Neural cell (in vitro differentiated cells): Measurements from ENCODE around the gene SPP2. TPM values are rescaled to one million over a fixed set of nuclear protein-coding genes. Genes with fewer than 3 reads are reported as not detected.

Source experiments
- H2AFZ ChIP-seq: fragments of 200-600, 300-800 bp; sonication (generic), shearing (Covaris generic); 2 replicates; pipeline ENCODE4 v1.6.0; 2014; ENCODE audit warnings: low read depth, mild to moderate bottlenecking, antibody characterized with exemption, low read length, moderate library complexity
- H3F3A ChIP-seq: fragments of 200-600 bp; shearing (Covaris generic); 2 replicates; pipeline ENCODE4 v1.6.1; 2016; ENCODE audit warnings: mild to moderate bottlenecking, moderate library complexity, mixed read lengths, antibody characterized with exemption, low read length; ENCODE audit not compliant: insufficient read depth, poor library complexity, severe bottlenecking
- H3K27ac ChIP-seq: fragments of 200-600, 300-800 bp; sonication (generic), shearing (Covaris generic); 2 replicates; pipeline ENCODE4 v1.5.1; 2014; ENCODE audit warnings: mild to moderate bottlenecking, low read length, moderate library complexity
- H3K27me3 ChIP-seq: fragments of 300-800, 200-600 bp; sonication (generic), shearing (Covaris generic); 2 replicates; pipeline ENCODE4 v1.6.0; 2014; ENCODE audit warnings: mild to moderate bottlenecking, low read depth, low read length, moderate library complexity; ENCODE audit not compliant: insufficient read depth
- H3K36me3 ChIP-seq: fragments of 300-800, 200-600 bp; sonication (generic), shearing (Covaris generic); 2 replicates; pipeline ENCODE4 v1.5.1; 2014; ENCODE audit warnings: mild to moderate bottlenecking, antibody characterized with exemption, low read length, moderate library complexity; ENCODE audit not compliant: insufficient read depth
- H3K4me2 ChIP-seq: fragments of 300-800, 200-600 bp; sonication (generic), shearing (Covaris generic); 2 replicates; pipeline ENCODE4 v1.6.0; 2014; ENCODE audit warnings: mild to moderate bottlenecking, low read length
- H3K4me3 ChIP-seq: fragments of 300-800, 200-600 bp; sonication (generic), shearing (Covaris generic); 2 replicates; pipeline ENCODE4 v1.5.1; 2014; ENCODE audit warnings: mild to moderate bottlenecking, low read length, moderate library complexity
- H3K79me2 ChIP-seq: fragments of 200-600 bp; shearing (Covaris generic); replicated peaks from 2 replicates; pipeline ENCODE4 v1.6.0; 2014; ENCODE audit warnings: mild to moderate bottlenecking, low read length, moderate library complexity; ENCODE audit not compliant: insufficient read depth
- H3K9ac ChIP-seq: fragments of 300-800, 200-600 bp; sonication (generic), shearing (Covaris generic); 2 replicates; pipeline ENCODE4 v1.6.1; 2016; ENCODE audit warnings: mild to moderate bottlenecking, low read length, mixed read lengths
- H3K9me2 ChIP-seq: fragments of 200-600 bp; shearing (Covaris generic); 2 replicates; pipeline ENCODE4 v1.6.1; 2016; ENCODE audit warnings: mild to moderate bottlenecking, low read length, mixed read lengths; ENCODE audit not compliant: insufficient read depth
- H3K9me3 ChIP-seq: fragments of 200-600, 300-800 bp; sonication (generic), shearing (Covaris generic); 2 replicates; pipeline ENCODE4 v1.6.1; 2016; ENCODE audit warnings: mild to moderate bottlenecking, mixed run types, low read length, moderate library complexity, mixed read lengths
- H4K20me1 ChIP-seq: fragments of 200-600 bp; shearing (Covaris generic); 2 replicates; pipeline ENCODE4 v1.6.1; 2016; ENCODE audit warnings: mild to moderate bottlenecking, mixed run types; ENCODE audit not compliant: insufficient read depth
- EP300 ChIP-seq: fragments of 450-650 bp; conservative IDR thresholded peaks from 2 replicates; pipeline ENCODE4 v1.6.1; 2014; ENCODE audit warnings: antibody characterized with exemption, mild to moderate bottlenecking, moderate library complexity; ENCODE audit not compliant: poor library complexity, severe bottlenecking
- EZH2 ChIP-seq: fragments of 200-600, 300-800 bp; shearing (Covaris generic), sonication (generic); IDR thresholded peaks from 2 replicates; pipeline ENCODE4 v1.6.1; 2014; ENCODE audit warnings: antibody characterized with exemption, low read length, borderline replicate concordance, mild to moderate bottlenecking; ENCODE audit not compliant: insufficient read depth, poor library complexity, severe bottlenecking
- MXI1 ChIP-seq: fragments of 450-650 bp; conservative IDR thresholded peaks from 2 replicates; pipeline ENCODE4 v1.6.1; 2014; ENCODE audit warnings: antibody characterized with exemption, mild to moderate bottlenecking; ENCODE audit not compliant: poor library complexity, severe bottlenecking
- POLR2AphosphoS5 ChIP-seq: IDR thresholded peaks from 2 replicates; pipeline ENCODE4 v1.6.1; 2012
- RAD21 ChIP-seq: fragments of 450-650 bp; conservative IDR thresholded peaks from 2 replicates; pipeline ENCODE4 v1.6.1; 2014; ENCODE audit warnings: antibody characterized with exemption, mild to moderate bottlenecking, moderate library complexity
- SMC3 ChIP-seq: fragments of 450-650 bp; conservative IDR thresholded peaks from 2 replicates; pipeline ENCODE4 v1.6.1; 2014; ENCODE audit warnings: antibody characterized with exemption, mild to moderate bottlenecking, moderate library complexity; ENCODE audit not compliant: poor library complexity
- TAF1 ChIP-seq: IDR thresholded peaks from 2 replicates; pipeline ENCODE4 v1.6.1; 2012; ENCODE audit warnings: low read depth
- polyA plus RNA-seq: library from polyadenylated mRNA; depleted of rRNA; stranded (reverse); fragments of >200 nt; gene quantifications from 2 replicates; pipeline ENCODE4 v1.2.3, GENCODE V29; 2014
- TF ChIP-seq, protein P1 (sequence below): IDR thresholded peaks from 2 replicates; pipeline ENCODE4 v1.6.1; 2012; ENCODE audit warnings: borderline replicate concordance
- TF ChIP-seq, protein P2 (sequence below): fragments of 450-650 bp; IDR thresholded peaks from 2 replicates; pipeline ENCODE4 v1.5.1; 2014; ENCODE audit warnings: antibody characterized with exemption, mild to moderate bottlenecking, moderate library complexity; ENCODE audit not compliant: poor library complexity, severe bottlenecking

The SPP2 gene
- polyA plus RNA-seq, 1 donor from 2014 or later, result not detected

DNA sequence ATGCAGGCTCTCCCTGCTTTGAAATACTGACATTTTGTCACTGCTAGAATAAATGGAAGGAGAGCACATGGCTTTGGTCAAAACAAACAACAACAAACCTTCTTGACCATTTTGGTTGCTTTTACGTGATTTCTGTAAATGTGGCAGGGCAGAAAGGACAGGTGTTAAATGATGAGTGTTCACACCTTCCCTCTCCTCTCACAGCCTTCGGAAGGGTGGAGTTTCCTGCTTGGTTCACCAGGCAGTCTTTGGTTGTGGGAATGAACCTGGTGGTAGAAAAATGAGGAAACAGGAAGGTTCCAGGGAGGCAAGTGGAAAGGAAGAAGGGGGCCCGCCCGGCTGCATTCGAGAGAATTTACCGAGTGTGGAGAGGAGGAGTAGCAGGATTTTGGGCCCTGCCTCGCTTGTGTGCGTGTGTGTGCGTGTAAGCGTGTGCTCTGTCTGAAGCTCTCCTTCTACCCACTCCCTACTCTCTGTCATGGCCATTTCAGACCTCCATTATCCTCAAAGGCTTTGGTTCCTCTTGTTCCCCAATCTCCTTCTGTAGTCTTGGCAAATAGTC, 23.7 kb upstream of the SPP2 start:
- Histone ChIP-seq H3K9ac (no peak overlapping the region), H3K4me2 (no peak overlapping the region), H3K9me2 (no peaks in the 10 kb centered on the region), H3K9me3 (no peaks in the 10 kb centered on the region), H2AFZ (no peak overlapping the region), H3K27ac (no peak overlapping the region), H4K20me1 (no peaks in the 10 kb centered on the region), H3F3A (no peaks in the 10 kb centered on the region), H3K79me2 (no peaks in the 10 kb centered on the region), H3K27me3 (no peaks in the 10 kb centered on the region), H3K36me3 (no peaks in the 10 kb centered on the region), H3K4me3 (no peak overlapping the region)
- TF ChIP-seq SMC3 (no peak), RAD21 (no peak), EP300 (no peak), EZH2 (no peak), TAF1 (no peak), MXI1 (no peak), POLR2AphosphoS5 (no peak)
- TF ChIP-seq, protein P1, sequence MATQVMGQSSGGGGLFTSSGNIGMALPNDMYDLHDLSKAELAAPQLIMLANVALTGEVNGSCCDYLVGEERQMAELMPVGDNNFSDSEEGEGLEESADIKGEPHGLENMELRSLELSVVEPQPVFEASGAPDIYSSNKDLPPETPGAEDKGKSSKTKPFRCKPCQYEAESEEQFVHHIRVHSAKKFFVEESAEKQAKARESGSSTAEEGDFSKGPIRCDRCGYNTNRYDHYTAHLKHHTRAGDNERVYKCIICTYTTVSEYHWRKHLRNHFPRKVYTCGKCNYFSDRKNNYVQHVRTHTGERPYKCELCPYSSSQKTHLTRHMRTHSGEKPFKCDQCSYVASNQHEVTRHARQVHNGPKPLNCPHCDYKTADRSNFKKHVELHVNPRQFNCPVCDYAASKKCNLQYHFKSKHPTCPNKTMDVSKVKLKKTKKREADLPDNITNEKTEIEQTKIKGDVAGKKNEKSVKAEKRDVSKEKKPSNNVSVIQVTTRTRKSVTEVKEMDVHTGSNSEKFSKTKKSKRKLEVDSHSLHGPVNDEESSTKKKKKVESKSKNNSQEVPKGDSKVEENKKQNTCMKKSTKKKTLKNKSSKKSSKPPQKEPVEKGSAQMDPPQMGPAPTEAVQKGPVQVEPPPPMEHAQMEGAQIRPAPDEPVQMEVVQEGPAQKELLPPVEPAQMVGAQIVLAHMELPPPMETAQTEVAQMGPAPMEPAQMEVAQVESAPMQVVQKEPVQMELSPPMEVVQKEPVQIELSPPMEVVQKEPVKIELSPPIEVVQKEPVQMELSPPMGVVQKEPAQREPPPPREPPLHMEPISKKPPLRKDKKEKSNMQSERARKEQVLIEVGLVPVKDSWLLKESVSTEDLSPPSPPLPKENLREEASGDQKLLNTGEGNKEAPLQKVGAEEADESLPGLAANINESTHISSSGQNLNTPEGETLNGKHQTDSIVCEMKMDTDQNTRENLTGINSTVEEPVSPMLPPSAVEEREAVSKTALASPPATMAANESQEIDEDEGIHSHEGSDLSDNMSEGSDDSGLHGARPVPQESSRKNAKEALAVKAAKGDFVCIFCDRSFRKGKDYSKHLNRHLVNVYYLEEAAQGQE, result no peak
- TF ChIP-seq, protein P2, sequence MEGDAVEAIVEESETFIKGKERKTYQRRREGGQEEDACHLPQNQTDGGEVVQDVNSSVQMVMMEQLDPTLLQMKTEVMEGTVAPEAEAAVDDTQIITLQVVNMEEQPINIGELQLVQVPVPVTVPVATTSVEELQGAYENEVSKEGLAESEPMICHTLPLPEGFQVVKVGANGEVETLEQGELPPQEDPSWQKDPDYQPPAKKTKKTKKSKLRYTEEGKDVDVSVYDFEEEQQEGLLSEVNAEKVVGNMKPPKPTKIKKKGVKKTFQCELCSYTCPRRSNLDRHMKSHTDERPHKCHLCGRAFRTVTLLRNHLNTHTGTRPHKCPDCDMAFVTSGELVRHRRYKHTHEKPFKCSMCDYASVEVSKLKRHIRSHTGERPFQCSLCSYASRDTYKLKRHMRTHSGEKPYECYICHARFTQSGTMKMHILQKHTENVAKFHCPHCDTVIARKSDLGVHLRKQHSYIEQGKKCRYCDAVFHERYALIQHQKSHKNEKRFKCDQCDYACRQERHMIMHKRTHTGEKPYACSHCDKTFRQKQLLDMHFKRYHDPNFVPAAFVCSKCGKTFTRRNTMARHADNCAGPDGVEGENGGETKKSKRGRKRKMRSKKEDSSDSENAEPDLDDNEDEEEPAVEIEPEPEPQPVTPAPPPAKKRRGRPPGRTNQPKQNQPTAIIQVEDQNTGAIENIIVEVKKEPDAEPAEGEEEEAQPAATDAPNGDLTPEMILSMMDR, result no peak

- H3K4me2 ChIP-seq, result no peak overlapping the region
Observed at GRCh38 chr2:234027641-234028040, 22.9 kb upstream of the SPP2 start.

More at GRCh38 chr2:234027641-234028040, 22.9 kb upstream of the SPP2 start:
- Histone ChIP-seq H3K36me3 (no peaks in the 10 kb centered on the region), H3F3A (no peaks in the 10 kb centered on the region), H3K4me3 (no peak overlapping the region), H3K27me3 (no peaks in the 10 kb centered on the region), H3K9ac (no peak overlapping the region), H4K20me1 (no peaks in the 10 kb centered on the region), H3K27ac (no peak overlapping the region), H3K79me2 (no peaks in the 10 kb centered on the region), H2AFZ (no peak overlapping the region), H3K9me3 (no peaks in the 10 kb centered on the region), H3K9me2 (no peaks in the 10 kb centered on the region)
- TF ChIP-seq POLR2AphosphoS5 (no peak), EP300 (no peak)
